NB4 (cell line): Measurements from ENCODE around the gene NOS2.

ENCODE experiments used
- DNase-seq: peaks from one replicate; pipeline ENCODE4 v3.0.0; 2010; ENCODE audit warnings: low read depth
- H3K4me3 ChIP-seq: one replicate; pipeline ENCODE4 v1.5.1; 2011; ENCODE audit warnings: mild to moderate bottlenecking, low read depth, low read length, moderate library complexity
- CTCF ChIP-seq: IDR thresholded peaks from one replicate; pipeline ENCODE4 v1.5.1; 2012; ENCODE audit warnings: low read depth, low read length
- MAX ChIP-seq: IDR thresholded peaks from 2 replicates; pipeline ENCODE4 v1.6.1; 2011; ENCODE audit warnings: low read depth, low read length
- MYC ChIP-seq: IDR thresholded peaks from 2 replicates; pipeline ENCODE4 v1.6.1; 2011; ENCODE audit warnings: low read depth, low read length
- POLR2A ChIP-seq: IDR thresholded peaks from 2 replicates; pipeline ENCODE4 v1.6.1; 2011; ENCODE audit warnings: mild to moderate bottlenecking; ENCODE audit not compliant: insufficient read length; ENCODE audit errors: extremely low read depth

The NOS2 gene

GRCh38 chr17:27818401-27819105, 18.2 kb upstream of the NOS2 start:
- TF ChIP-seq MYC (no peak), CTCF (no peak), MAX (no peak), POLR2A (no peak)
- no peak overlapping the region for H3K4me3 ChIP-seq
- DNase-seq = no peak

DNA sequence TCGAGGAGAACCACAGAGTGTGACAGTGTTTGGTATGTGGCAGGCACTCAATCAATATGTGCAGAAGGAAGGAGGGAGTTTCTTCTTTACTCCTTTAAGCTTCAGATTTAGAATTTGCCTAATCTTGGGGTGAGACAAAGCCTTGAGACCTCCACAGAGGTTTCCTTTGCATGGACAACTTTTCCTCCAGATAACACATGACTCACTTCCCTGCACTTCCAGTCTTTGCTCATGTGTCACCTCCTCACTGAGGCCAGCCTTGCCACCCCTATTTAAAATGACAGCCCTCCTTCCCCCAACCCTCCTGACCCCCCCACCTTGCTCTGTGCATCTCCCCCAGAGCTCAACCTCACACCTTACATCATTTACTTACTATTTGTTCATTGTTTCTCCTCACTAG, 17.4 kb upstream of the NOS2 start:
- H3K4me3 ChIP-seq = no peak overlapping the region
- no peak for DNase-seq
- TF ChIP-seq POLR2A (no peak), MAX (no peak), MYC (no peak), CTCF (no peak)

DNA sequence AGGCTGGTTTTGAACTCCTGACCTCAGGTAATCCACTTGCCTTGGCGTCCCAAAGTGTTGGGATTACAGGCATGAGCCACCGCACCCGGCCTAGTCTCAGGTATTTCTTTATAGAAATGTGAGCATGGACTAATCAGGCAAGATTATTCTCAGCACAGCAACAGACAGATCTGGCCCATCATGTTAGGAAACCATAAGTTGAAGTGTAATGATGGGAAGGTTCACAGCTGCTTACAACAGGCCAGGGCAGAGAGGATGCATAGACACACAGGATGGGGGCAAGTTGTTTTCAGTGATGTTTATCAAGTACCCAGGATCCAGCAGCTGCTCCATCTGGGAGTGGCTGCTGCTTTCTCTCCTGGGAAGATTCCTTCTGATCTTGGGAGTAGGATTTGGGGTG, 16.6 kb upstream of the NOS2 start:
- H3K4me3 ChIP-seq = no peak overlapping the region
- no peak for DNase-seq
- TF ChIP-seq POLR2A (no peak), MAX (no peak), CTCF (no peak), MYC (no peak)

DNA sequence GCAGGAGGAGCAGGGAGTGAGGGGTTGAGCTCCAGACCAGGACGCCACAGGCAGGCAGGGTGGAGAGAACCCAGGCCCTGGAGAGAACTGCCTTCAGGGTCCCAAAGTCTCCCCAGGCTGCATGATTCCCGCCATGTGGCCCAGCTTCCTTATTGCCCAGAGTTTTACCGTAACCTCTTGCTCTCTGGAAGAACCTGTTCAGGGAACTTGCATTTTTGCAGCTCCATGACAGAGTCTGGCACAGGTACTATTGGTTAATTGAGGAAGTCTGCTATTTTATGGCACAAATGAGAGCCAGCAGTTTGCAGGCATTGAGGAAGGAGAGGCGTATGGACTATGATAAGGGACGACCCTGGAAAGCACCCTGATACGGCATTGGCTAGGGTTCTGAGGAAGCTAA, 11.6 kb upstream of the NOS2 start:
- TF ChIP-seq CTCF (no peak), POLR2A (no peak)
- no peak overlapping the region for H3K4me3 ChIP-seq
- DNase-seq = no peak

DNA sequence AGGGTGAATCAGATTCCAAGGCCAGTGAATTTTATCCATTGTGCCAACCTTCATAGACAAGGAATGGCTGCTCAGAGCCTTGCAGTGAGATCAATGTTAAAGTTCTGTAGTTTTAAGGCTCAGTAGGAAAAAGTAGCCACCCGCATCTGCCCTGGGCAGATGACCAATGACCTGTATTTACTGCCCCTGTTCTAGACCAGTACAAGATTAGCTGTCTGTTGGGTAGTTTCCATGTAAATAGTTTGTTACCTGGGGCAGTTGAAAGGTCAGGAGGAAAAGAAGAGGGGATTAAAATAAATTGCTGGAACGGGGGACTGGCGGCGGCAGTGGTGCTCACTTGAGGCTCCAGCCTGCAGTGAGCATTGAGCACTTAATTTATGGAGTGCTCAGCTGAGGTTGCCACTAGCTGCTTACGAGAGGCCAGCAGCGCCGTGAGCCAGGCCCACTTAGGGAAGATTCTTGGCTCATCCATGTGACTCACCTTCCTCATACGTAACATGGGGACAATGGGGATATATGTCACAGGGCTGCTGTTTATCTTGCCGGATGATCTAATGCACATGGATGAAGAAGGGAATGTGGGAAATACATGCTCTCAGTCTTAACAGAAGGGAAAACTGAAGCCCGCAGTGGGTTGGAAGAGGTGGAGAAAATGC, 10.7 kb upstream of the NOS2 start:
- no peak for TF ChIP-seq MAX
- TF ChIP-seq CTCF = no peak
- no peak for TF ChIP-seq POLR2A
- no peak for TF ChIP-seq MYC
- no peak overlapping the region for H3K4me3 ChIP-seq
- DNase-seq = no peak
